ENCODE data around the gene FOXD1.
"Not testable (repeated sequence)": the region's sequence is repeated elsewhere in the genome, so short reads cannot be mapped to it uniquely, and the experiment has no call there.

Gene FOXD1

DNA sequence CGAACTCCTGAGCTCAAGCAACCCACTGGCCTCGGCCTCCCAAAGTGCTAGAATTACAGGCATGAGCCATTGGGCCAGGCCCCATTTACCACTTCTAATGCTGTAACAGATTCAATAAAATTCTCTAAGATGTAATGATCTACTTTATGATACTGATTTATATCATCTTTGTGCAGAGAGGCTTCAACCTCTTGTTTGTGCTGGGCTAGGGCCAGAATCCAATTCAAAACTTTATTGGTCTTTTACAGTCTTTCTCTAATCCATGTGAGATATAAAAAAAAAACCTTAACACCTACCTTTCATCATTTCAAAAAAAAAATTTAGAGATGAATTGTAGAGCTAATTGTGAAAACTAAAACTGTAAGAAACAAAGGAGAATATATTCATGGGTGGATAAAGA lies 41.5 kb upstream of the FOXD1 start:
- no peak for TF ChIP-seq ELF4 (IDR thresholded peaks at IDR 0.05)
- TF ChIP-seq ZNF384 (IDR thresholded peaks at IDR 0.05), result no peak
- TF ChIP-seq CTBP1 (IDR thresholded peaks at IDR 0.05; ENCODE audit: borderline replicate concordance), result no peak
- TF ChIP-seq FOXA1 (IDR thresholded peaks at IDR 0.05), result no peak
- no peak for TF ChIP-seq ARNT (IDR thresholded peaks at IDR 0.05)
- TF ChIP-seq FOXK2 (IDR thresholded peaks at IDR 0.05), result no peak
- no peak for TF ChIP-seq PKNOX1 (IDR thresholded peaks at IDR 0.05)
- TF ChIP-seq HDGF (IDR thresholded peaks at IDR 0.05; ENCODE audit: borderline replicate concordance), result no peak
- no peak for TF ChIP-seq TARDBP (IDR thresholded peaks at IDR 0.05)
- no peak for TF ChIP-seq BHLHE40 (IDR thresholded peaks at IDR 0.05; ENCODE audit: borderline replicate concordance)
- ChIA-PET CTCF (no interaction called here), POLR2A (no interaction called here)
- no peak for DNase-seq (ENCODE audit: extremely low spot score)

DNA sequence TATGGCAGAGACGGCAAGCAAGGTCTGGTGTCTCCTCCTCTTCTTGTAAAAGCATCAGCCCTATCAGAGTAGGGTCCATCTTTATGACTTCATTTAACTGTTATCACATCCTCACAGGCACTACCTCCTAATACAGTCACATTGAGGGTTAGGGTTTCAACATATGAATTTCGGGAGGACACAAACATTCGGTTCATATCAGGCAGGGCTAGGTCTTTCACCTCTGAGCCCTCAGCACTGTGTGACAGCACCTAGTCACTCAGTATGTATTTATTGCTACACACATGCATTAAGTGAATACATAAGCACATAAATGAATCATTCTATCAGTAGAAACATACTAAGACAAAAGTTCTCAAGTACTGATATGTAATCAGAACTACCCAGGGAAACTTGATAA lies 40.2 kb upstream of the FOXD1 start:
- DNase-seq (ENCODE audit: extremely low spot score), result no peak
- ChIA-PET POLR2A (no interaction called here), CTCF (no interaction called here)
- TF ChIP-seq PKNOX1 (IDR thresholded peaks at IDR 0.05) (no peak), SUZ12 (IDR thresholded peaks at IDR 0.05) (no peak)

DNA sequence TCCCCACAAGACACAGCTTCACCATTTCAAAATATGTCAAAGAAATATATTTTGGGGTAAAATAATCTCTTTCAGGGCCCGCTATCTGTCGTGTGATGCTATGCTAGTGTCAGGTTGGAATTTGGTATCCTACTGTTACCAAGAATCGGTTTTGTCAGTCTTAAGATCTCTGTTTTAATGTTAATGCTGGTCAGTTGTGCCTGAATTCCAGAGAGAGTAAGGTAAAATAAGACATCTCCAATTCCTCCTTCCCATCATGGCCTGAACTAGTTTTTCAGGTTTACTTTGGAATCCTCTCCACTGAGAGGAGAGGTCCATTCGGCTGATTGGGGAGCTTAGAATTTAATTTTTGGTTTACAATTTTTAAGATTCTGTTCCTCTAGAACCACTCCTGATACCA lies 39.2 kb upstream of the FOXD1 start:
- CTCF ChIA-PET, result no interaction called here
- DNase-seq (ENCODE audit: extremely low spot score), result no peak
- POLR2A ChIA-PET, result interaction anchor here (2.9 kb wide), 1 partner anchor 10 kb away, joined by 14 read pairs; the partner anchor contains the start of gene BTF3
- TF ChIP-seq HDGF (IDR thresholded peaks at IDR 0.05; ENCODE audit: borderline replicate concordance) (no peak), L3MBTL2 (conservative IDR thresholded peaks at IDR 0.05) (no peak), PKNOX1 (IDR thresholded peaks at IDR 0.05) (no peak), FOXM1 (IDR thresholded peaks at IDR 0.05; ENCODE audit: borderline replicate concordance) (no peak), CTBP1 (IDR thresholded peaks at IDR 0.05; ENCODE audit: borderline replicate concordance) (no peak), ZNF384 (IDR thresholded peaks at IDR 0.05) (no peak), FOXK2 (IDR thresholded peaks at IDR 0.05) (no peak), FOXA1 (IDR thresholded peaks at IDR 0.05) (no peak), ARNT (IDR thresholded peaks at IDR 0.05) (no peak)

GRCh38 chr5:73487257-73487656 lies 38.7 kb upstream of the FOXD1 start:
- CTCF ChIA-PET; DNase-seq (ENCODE audit: extremely low spot score): not testable (repeated sequence)
- POLR2A ChIA-PET, result interaction anchor here (2.9 kb wide), 1 partner anchor 11 kb away, joined by 14 read pairs; the partner anchor contains the start of gene BTF3

DNA sequence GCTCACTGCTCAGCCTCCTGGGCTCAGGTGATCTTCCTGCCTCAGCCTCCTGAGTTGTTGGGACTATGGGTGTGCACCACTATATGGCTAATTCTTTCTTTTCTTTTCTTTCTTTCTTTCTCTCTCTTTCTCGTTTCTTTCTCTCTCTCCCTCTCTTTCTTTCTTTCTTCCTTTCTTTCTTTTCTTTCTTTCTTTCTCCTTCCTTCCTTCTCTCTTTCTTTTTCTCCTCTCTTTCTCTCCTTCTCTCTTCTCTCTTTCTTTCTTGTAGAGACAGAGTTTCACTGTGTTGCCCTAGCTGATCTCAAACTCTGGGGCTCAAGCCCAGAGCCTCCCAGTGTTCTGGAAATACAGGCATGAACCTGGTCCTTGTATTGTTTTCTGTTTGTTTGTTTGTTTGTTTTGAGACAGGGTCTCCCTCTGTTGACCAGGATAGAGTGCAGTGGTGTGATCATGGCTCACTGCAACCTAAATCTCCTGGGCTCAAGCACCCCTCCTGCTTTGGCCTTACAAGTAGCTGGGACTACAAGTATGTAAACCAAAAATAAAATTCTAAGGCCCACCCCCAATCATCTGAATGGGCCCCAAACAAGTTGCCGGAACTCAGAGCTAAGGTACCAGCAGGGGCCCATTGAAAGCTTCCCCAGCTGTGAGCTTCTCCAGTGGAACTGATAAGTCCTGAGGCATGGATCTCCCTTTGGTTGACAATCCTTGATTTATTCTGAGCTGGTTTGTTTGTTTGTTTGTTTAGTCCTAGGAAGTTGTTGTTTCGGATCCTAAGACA lies 37.7 kb upstream of the FOXD1 start:
- ChIA-PET POLR2A (interaction anchor here (2.9 kb wide), 1 partner anchor 12 kb away, joined by 14 read pairs; the partner anchor contains the start of gene BTF3), CTCF (no interaction called here)
- DNase-seq (ENCODE audit: extremely low spot score), result no peak
- no peak for TF ChIP-seq CTBP1 (IDR thresholded peaks at IDR 0.05; ENCODE audit: borderline replicate concordance)
- no peak for TF ChIP-seq FOXM1 (IDR thresholded peaks at IDR 0.05; ENCODE audit: borderline replicate concordance)
- TF ChIP-seq L3MBTL2 (conservative IDR thresholded peaks at IDR 0.05), result no peak

DNA sequence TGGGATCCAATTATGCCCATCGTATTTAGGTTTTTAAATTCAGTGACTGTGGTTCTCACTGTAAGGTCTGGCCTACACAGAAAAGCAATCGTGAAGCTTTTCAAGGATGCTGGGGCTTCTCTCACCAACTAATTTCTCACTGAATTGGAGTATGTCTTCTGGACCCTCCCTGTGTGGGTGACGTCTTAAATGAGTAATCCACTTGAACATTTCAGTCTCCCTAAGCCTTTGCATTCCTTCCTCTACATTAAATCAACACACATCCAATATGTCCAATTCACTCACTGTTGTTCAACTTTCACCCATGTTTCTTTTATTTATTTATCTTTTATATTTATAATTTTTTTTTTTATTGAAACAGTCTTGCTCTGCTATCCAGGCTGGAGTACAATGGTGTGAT lies 37.1 kb upstream of the FOXD1 start:
- DNase-seq (ENCODE audit: extremely low spot score), result no peak
- TF ChIP-seq L3MBTL2 (conservative IDR thresholded peaks at IDR 0.05) (no peak), SP1 (IDR thresholded peaks at IDR 0.05) (no peak), LEF1 (IDR thresholded peaks at IDR 0.05; ENCODE audit: borderline replicate concordance) (no peak), ZNF384 (IDR thresholded peaks at IDR 0.05) (no peak), ARNT (IDR thresholded peaks at IDR 0.05) (no peak), FOXK2 (IDR thresholded peaks at IDR 0.05) (no peak), TARDBP (IDR thresholded peaks at IDR 0.05) (no peak), CTBP1 (IDR thresholded peaks at IDR 0.05; ENCODE audit: borderline replicate concordance) (no peak), NFRKB (IDR thresholded peaks at IDR 0.05) (no peak), PKNOX1 (IDR thresholded peaks at IDR 0.05) (no peak), FOXM1 (IDR thresholded peaks at IDR 0.05; ENCODE audit: borderline replicate concordance) (no peak), HDGF (IDR thresholded peaks at IDR 0.05; ENCODE audit: borderline replicate concordance) (no peak), FOXA1 (IDR thresholded peaks at IDR 0.05) (no peak), BHLHE40 (IDR thresholded peaks at IDR 0.05; ENCODE audit: borderline replicate concordance) (no peak), SUZ12 (IDR thresholded peaks at IDR 0.05) (no peak), ELF4 (IDR thresholded peaks at IDR 0.05) (no peak)
- CTCF ChIA-PET, result no interaction called here
- POLR2A ChIA-PET, result interaction anchor here (2.9 kb wide), 1 partner anchor 12 kb away, joined by 14 read pairs; the partner anchor contains the start of gene BTF3

Measured in HEK293T (cell line).